Measurements from ENCODE around the gene SART1.

- TF ChIP-seq MAX (IDR thresholded peaks at IDR 0.05) (no peak), ATF3 (IDR thresholded peaks at IDR 0.05) (no peak)
Measured at GRCh38 chr11:65997286-65997685, 35.8 kb downstream of the SART1 start.
